ENCODE results near the gene MAPT. TPM values are rescaled to one million over a fixed set of nuclear protein-coding genes. Genes with fewer than 3 reads are reported as not detected.

MAPT gene
- total RNA-seq, 3 donors from 2014 or later (not counting 1 experiment from before 2014, with no cell fraction given) = 0.14 to 1.3 (median 0.58) TPM

GRCh38 chr17:45924332-45924820 lies 30.0 kb downstream of the MAPT start:
- H3K4me3 Mint-ChIP-seq = no peak overlapping the region
- Histone ChIP-seq H3K4me3 (ENCODE audit: low read length) (no peak overlapping the region), H3K36me3 (ENCODE audit: control insufficient read depth, insufficient read depth, low read length) (no peaks in the 10 kb centered on the region), H3K9me3 (ENCODE audit: control insufficient read depth, insufficient read depth, low read length) (no peaks in the 10 kb centered on the region), H3K4me1 (ENCODE audit: control insufficient read depth, insufficient read depth, low read length) (no peaks in the 10 kb centered on the region), H3K27ac (ENCODE audit: low read length) (no peak overlapping the region), H3K27me3 (ENCODE audit: control insufficient read depth, insufficient read depth, low read length) (no peaks in the 10 kb centered on the region)
- intact Hi-C loops (cut with micrococcal nuclease) = no loop called here
- 91% methylated on average over 10 of the region's 10 CpGs for WGBS (ENCODE audit: insufficient coverage)
- H3K27ac Mint-ChIP-seq = no peak overlapping the region
- H3K27me3 Mint-ChIP-seq (ENCODE audit: low read depth in 2 of 2) = peaks cover 7 to 10% of the 10 kb centered on the region in 2 donors
- TF ChIP-seq, protein P1, sequence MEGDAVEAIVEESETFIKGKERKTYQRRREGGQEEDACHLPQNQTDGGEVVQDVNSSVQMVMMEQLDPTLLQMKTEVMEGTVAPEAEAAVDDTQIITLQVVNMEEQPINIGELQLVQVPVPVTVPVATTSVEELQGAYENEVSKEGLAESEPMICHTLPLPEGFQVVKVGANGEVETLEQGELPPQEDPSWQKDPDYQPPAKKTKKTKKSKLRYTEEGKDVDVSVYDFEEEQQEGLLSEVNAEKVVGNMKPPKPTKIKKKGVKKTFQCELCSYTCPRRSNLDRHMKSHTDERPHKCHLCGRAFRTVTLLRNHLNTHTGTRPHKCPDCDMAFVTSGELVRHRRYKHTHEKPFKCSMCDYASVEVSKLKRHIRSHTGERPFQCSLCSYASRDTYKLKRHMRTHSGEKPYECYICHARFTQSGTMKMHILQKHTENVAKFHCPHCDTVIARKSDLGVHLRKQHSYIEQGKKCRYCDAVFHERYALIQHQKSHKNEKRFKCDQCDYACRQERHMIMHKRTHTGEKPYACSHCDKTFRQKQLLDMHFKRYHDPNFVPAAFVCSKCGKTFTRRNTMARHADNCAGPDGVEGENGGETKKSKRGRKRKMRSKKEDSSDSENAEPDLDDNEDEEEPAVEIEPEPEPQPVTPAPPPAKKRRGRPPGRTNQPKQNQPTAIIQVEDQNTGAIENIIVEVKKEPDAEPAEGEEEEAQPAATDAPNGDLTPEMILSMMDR (IDR thresholded peaks at IDR 0.05) = no peak
- DNase-seq = no peak
- H3K4me1 Mint-ChIP-seq = no peaks in the 10 kb centered on the region
- no peaks in the 10 kb centered on the region for H3K36me3 Mint-ChIP-seq
- no peaks in the 10 kb centered on the region for H3K9me3 Mint-ChIP-seq
- no peak for ATAC-seq

DNA sequence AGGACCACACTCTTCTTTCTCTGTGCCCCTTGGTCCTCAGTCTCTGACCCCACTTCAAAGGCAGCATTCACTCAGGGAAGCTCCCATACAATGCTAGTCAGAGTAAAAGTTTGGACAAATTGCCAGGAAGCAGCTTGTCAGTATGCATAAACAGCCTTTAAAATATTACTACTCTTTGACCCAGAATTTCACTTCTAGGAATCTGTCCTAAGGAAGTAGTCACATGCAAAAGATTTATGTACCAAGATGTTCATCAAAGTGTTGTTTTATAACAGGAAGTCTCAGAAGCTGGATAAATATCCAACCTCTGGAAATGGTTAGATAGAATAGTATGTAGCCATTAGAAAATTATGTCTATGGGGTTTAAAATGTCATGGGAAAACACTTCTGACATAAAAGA lies 31.0 kb downstream of the MAPT start:
- Mint-ChIP-seq H3K27me3 (ENCODE audit: low read depth in 2 of 2) (peaks cover 7 to 15% of the 10 kb centered on the region in 2 donors), H3K27ac (no peak overlapping the region), H3K4me3 (no peak overlapping the region), H3K4me1 (no peaks in the 10 kb centered on the region), H3K36me3 (no peaks in the 10 kb centered on the region), H3K9me3 (no peaks in the 10 kb centered on the region)
- DNase-seq (no peak), ATAC-seq (no peak)
- H3K4me1 ChIP-seq (ENCODE audit: control insufficient read depth, insufficient read depth, low read length) = no peaks in the 10 kb centered on the region
- H3K9me3 ChIP-seq (ENCODE audit: control insufficient read depth, insufficient read depth, low read length) = no peaks in the 10 kb centered on the region
- no peaks in the 10 kb centered on the region for H3K27me3 ChIP-seq (ENCODE audit: control insufficient read depth, insufficient read depth, low read length)
- no peaks in the 10 kb centered on the region for H3K36me3 ChIP-seq (ENCODE audit: control insufficient read depth, insufficient read depth, low read length)
- no peak overlapping the region for H3K27ac ChIP-seq (ENCODE audit: low read length)
- TF ChIP-seq, protein P1 (IDR thresholded peaks at IDR 0.05) = no peak
- H3K4me3 ChIP-seq (ENCODE audit: low read length) = no peak overlapping the region
- intact Hi-C loops (cut with micrococcal nuclease) = no loop called here

DNA sequence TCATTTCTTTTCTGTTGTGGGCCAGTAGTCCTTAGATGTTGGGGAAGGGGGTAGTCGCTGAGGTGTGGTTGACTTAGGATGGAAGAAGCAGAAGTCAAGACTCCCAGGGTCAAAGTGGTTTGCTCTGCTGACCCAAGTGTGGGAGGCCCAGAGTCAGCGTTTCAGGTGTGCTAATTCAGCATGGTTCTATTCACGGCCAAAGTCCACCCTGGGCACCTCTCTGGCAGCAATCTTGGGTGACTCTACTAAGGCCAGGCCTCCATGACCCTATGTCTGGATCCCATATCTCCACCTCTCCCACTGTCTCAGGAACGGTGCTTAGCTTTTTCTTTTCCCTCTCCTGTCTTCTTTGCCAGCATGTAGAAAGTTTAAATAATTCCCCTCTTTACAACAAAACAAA lies 32.9 kb downstream of the MAPT start:
- H3K27me3 Mint-ChIP-seq (ENCODE audit: low read depth in 2 of 2) = peaks cover 7 to 12% of the 10 kb centered on the region in 2 donors
- H3K27ac ChIP-seq (ENCODE audit: low read length) = no peak overlapping the region
- no peaks in the 10 kb centered on the region for H3K4me1 Mint-ChIP-seq
- H3K4me3 ChIP-seq (ENCODE audit: low read length) = no peak overlapping the region
- H3K36me3 Mint-ChIP-seq = no peaks in the 10 kb centered on the region
- ATAC-seq = no peak
- no peaks in the 10 kb centered on the region for H3K9me3 ChIP-seq (ENCODE audit: control insufficient read depth, insufficient read depth, low read length)
- no peak overlapping the region for H3K27ac Mint-ChIP-seq
- H3K4me3 Mint-ChIP-seq = no peak overlapping the region
- H3K27me3 ChIP-seq (ENCODE audit: control insufficient read depth, insufficient read depth, low read length) = no peaks in the 10 kb centered on the region
- H3K36me3 ChIP-seq (ENCODE audit: control insufficient read depth, insufficient read depth, low read length) = no peaks in the 10 kb centered on the region
- 84% methylated on average over 4 of the region's 4 CpGs for WGBS (ENCODE audit: insufficient coverage)
- TF ChIP-seq, protein P1 (IDR thresholded peaks at IDR 0.05) = no peak
- intact Hi-C loops (cut with micrococcal nuclease) = no loop called here
- H3K4me1 ChIP-seq (ENCODE audit: control insufficient read depth, insufficient read depth, low read length) = no peaks in the 10 kb centered on the region
- no peak for DNase-seq
- no peaks in the 10 kb centered on the region for H3K9me3 Mint-ChIP-seq

GRCh38 chr17:45929344-45929743 lies 35.0 kb downstream of the MAPT start:
- Histone ChIP-seq H3K27me3 (ENCODE audit: control insufficient read depth, insufficient read depth, low read length) (no peaks in the 10 kb centered on the region), H3K4me3 (ENCODE audit: low read length) (no peak overlapping the region), H3K36me3 (ENCODE audit: control insufficient read depth, insufficient read depth, low read length) (no peaks in the 10 kb centered on the region), H3K4me1 (ENCODE audit: control insufficient read depth, insufficient read depth, low read length) (no peaks in the 10 kb centered on the region), H3K27ac (ENCODE audit: low read length) (no peak overlapping the region), H3K9me3 (ENCODE audit: control insufficient read depth, insufficient read depth, low read length) (no peaks in the 10 kb centered on the region)
- Mint-ChIP-seq H3K9me3 (no peaks in the 10 kb centered on the region), H3K36me3 (no peaks in the 10 kb centered on the region), H3K4me3 (no peak overlapping the region), H3K4me1 (no peaks in the 10 kb centered on the region), H3K27ac (no peak overlapping the region), H3K27me3 (ENCODE audit: low read depth in 2 of 2) (peaks cover 7 to 10% of the 10 kb centered on the region in 2 donors)
- intact Hi-C loops (cut with micrococcal nuclease) = no loop called here
- TF ChIP-seq, protein P1 (IDR thresholded peaks at IDR 0.05) = no peak
- ATAC-seq (no peak), DNase-seq (no peak)
- WGBS (ENCODE audit: insufficient coverage) = 100% methylated on average over 1 of the region's 1 CpG

All from natural killer cell (primary cell).